ENCODE data around the gene SNW1. TPM values are rescaled to one million over a fixed set of nuclear protein-coding genes. Genes with fewer than 3 reads are reported as not detected.

SNW1 gene
- total and polyA plus RNA-seq, 3 donors from 2014 or later, result 58.7 to 110 (median 64.7) TPM

- H3K36me3 ChIP-seq (ENCODE audit: low read depth, missing control alignments), result no peaks in the 10 kb centered on the region
- no peak overlapping the region for H3K27ac ChIP-seq
- H3K4me1 ChIP-seq, result no peaks in the 10 kb centered on the region
- DNase-seq, result no peak
- intact Hi-C loops (cut with DNase I; ENCODE audit: low total_unique reads), result no loop called here
- H3K9me3 ChIP-seq, result no peaks in the 10 kb centered on the region
- H3K27me3 ChIP-seq, result no peaks in the 10 kb centered on the region
- TF ChIP-seq CTCF (IDR thresholded peaks at IDR 0.05), result no peak
- TF ChIP-seq POLR2A (IDR thresholded peaks at IDR 0.05), result no peak
- no peak overlapping the region for H3K4me3 ChIP-seq
- WGBS, 2 donors, result 76 to 80% methylated on average over 4 of the region's 4 CpGs
These were observed 14.8 kb downstream of the SNW1 start for GRCh38 chr14:77746064-77746702.

DNA sequence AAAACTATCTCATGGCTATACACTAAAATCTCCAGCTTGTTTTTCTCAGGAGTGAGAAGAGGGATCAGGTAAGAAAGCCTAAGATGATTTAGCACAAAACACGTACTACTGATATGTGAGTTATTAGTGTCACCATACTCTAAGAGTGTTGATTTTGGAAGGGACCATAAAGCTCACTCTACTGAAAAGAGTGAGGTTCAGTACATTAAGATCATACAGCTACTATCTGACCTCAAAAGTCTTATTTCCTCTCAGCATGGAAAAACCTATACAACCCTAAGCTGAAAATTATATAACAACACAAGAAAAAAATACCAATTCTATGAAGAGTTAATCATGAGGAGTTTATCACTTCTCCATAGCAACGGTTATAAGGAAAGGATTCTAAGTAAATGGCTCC lies 19.5 kb downstream of the SNW1 start:
- H3K36me3 ChIP-seq (ENCODE audit: low read depth, missing control alignments), result no peaks in the 10 kb centered on the region
- no peaks in the 10 kb centered on the region for H3K9me3 ChIP-seq
- no peak for DNase-seq
- TF ChIP-seq POLR2A (IDR thresholded peaks at IDR 0.05) (no peak), CTCF (IDR thresholded peaks at IDR 0.05) (no peak)
- H3K4me3 ChIP-seq, result no peak overlapping the region
- H3K27me3 ChIP-seq, result no peaks in the 10 kb centered on the region
- H3K27ac ChIP-seq, result no peak overlapping the region
- intact Hi-C loops (cut with DNase I; ENCODE audit: low total_unique reads), result no loop called here
- no peaks in the 10 kb centered on the region for H3K4me1 ChIP-seq
- WGBS, 2 donors, result 78 to 82% methylated on average over 2 of the region's 2 CpGs

DNA sequence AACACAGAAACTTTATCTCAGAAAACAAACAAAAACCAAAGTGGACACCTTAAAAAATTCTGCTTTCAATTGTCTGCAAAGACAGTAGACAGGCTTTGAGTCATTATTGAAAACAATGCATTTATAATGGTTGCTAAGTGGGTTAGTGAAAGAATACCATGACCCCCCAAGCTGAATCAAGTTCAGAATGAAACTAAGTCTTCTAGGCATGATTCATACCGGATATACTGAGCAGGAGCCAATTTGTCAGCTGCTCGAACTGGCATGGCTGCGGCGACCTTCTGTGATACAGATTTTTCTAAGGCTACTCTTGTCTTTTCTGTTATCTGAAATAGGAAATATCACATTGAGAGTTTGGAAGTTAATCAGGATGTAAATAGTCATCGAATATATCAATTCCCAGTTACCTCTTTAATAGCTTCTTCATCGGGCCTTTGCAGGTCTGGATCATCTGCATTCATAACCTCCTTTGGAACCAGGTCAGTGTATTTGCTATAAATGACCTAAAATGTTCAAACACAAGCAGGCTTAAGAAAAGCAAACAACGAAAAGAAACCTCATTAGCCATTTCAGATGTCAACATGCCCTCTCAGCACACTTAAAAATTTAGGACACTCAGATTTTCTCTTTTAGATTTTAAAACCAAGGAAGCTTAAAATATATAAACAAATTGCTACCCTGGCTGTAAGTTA lies 22.3 kb downstream of the SNW1 start:
- Histone ChIP-seq H3K27ac (no peak overlapping the region), H3K36me3 (ENCODE audit: low read depth, missing control alignments) (no peaks in the 10 kb centered on the region), H3K27me3 (no peaks in the 10 kb centered on the region), H3K4me3 (no peak overlapping the region), H3K4me1 (no peaks in the 10 kb centered on the region), H3K9me3 (no peaks in the 10 kb centered on the region)
- DNase-seq, result no peak
- TF ChIP-seq CTCF (IDR thresholded peaks at IDR 0.05) (no peak), POLR2A (IDR thresholded peaks at IDR 0.05) (no peak)
- intact Hi-C loops (cut with DNase I; ENCODE audit: low total_unique reads), result no loop called here
- WGBS, 2 donors, result 63 to 72% methylated on average over 7 of the region's 7 CpGs

DNA sequence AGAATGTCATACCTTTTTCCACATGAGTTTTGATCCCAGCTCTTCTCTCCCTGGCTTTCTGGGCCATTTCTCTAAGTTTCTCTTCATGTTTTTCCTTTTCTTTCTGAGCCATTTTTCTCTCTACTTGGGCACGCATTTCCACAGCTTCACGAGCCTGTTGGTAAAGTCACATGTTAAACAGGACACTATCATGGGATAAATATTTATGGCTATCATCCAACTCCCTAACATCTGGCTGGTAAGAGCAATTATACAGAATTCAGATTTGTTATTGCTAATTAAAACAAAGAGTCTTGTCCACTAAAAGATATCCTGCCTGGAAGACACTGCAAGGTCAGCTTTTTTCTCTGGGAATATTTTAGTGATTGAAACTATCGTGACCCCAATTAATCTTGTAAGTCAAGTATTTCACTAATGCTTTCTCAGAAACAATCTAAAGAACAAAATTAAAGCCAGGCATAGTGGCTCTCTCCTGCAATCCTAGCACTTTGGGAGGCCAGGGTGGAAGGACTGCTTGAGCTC lies 29.9 kb downstream of the SNW1 start:
- Histone ChIP-seq H3K27me3 (no peaks in the 10 kb centered on the region), H3K4me3 (no peak overlapping the region), H3K4me1 (no peaks in the 10 kb centered on the region), H3K27ac (no peak overlapping the region), H3K9me3 (no peaks in the 10 kb centered on the region), H3K36me3 (ENCODE audit: low read depth, missing control alignments) (peaks cover 3% of the 10 kb centered on the region)
- intact Hi-C loops (cut with DNase I; ENCODE audit: low total_unique reads), result no loop called here
- TF ChIP-seq CTCF (IDR thresholded peaks at IDR 0.05) (no peak), POLR2A (IDR thresholded peaks at IDR 0.05) (no peak)
- DNase-seq, result no peak
- WGBS, 2 donors, result 62 to 67% methylated on average over 3 of the region's 3 CpGs

Measured in testis (tissue), 3 donors.